Measurements from ENCODE around the gene PELI2. TPM values are rescaled to one million over a fixed set of nuclear protein-coding genes. Genes with fewer than 3 reads are reported as not detected.
"Not testable (repeated sequence)": the region's sequence is repeated elsewhere in the genome, so short reads cannot be mapped to it uniquely, and the experiment has no call there.

The PELI2 gene
- polyA plus RNA-seq, 3 donors, result 21.6 to 29.1 (median 26.0) TPM

DNA sequence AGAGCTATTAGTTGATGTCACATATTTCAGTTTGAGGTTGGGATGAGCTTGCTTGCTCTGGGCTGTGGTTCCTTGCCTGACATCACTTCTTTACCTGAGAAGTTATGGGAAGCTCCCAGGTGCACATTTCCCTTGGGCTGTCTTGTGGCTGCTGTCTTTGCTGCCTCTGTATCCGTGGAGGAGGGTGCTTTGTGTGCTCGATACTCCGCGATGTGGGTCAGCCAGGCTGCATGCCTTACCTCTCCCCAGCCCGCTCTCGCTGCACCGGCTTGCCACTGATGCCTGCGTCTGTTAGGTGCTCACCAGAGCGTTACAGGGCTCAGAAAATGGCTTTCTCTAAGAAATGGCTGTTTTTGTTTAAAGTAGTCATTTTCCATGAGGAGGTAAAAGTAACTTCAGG, 19.6 kb downstream of the PELI2 start:
- no peak for DNase-seq

DNA sequence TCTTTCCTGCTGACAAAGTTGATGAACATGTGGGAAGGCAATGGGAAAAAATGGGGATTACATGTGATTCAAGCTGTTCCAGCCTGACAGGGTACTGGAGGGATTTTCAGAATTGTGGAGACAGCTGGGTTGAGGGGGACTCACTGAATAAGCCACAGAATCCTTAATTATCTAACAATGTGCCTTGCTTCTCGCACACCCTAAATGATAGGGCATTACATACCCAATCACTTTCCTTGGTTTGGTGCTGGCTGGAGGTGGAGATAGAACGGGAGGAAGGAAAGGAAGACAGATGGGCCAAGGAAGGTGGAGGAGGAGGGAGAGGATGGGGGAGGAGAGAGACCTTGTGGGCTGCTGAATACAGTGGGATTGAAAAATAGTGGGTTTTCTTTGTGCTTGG, 20.7 kb downstream of the PELI2 start:
- DNase-seq, result no peak

DNA sequence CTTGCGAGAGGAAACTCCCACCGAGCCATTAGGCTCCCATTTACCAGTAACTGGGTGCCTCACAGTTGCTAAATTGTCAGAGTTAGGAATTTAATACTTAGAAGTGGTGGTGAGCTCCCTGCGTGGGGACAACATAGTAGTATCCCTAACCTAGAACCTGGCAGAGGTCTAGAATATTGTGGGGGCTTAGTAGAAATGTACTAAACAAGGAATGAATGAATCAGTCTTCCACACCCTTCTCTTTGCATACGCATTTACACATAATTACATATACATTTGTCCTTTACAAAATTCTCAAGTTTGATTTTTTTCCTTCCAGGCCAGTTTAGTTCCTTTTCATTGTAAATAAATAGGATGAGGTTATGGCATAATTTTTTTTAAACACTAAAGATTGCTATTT, 24.1 kb downstream of the PELI2 start:
- no peak for DNase-seq

DNA sequence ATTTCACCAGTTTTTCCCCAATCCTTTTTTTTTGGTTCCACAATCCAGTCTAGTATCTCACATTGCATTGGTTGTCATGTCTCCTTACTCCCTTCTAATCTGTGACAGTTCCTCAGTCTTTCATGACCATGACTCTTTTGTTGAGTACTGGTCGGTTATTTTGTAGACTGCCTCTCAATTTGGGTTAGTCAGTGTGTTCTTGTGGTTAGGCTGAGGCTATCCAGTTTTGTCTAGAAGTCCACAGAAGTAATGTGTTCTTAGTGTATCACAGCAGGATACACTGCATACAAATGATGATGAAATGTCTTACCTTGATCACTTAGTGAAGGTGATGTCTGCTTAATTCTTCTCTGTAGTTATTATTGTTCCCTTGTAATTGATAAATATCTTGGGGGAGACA, 24.8 kb downstream of the PELI2 start:
- DNase-seq, result no peak

DNA sequence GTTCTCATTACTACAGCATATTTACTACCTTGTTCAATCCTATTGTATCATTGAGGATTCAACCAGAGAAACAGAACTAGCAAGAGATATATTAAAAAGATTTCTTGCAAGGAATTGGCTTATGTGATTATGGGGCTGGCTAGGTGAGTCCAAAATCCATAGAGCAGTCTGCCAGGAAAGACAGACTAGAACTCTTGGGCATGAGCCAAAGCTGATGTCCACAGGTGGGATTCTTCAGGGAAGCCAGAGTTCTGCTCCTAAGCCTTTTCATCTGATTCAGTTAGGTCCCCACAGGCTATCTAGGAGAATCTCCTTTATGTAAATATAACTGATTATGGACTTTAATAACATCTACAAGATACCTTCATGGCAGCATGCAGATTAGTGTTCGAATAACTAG, 26.0 kb downstream of the PELI2 start:
- no peak for DNase-seq

DNA sequence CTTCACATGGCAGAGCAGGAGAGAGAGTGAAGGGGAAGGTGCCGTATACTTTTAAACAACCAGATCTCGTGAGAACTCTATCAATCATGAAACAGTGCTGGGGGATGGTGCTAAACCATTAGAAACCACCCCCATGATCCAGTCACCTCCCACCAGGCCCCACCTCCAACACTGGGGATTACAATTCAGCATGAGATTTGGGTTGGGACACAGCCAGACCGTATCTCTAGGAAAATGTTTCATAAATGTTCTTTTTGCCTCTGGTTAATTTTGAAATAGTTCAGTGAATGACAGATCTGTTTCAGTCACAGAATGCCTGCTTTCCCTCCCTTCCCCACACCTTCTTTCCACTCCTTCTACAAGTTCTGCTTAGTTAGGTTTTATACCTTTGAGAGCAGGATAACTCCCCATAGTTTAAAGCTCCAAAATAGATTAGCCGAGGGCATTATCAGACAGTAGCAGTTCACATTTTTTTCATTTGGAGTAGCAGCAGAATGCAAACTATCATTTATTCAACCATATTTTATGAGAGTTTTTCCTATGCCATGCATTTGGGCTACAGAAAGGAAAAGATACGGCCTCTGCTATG, 27.1 kb downstream of the PELI2 start:
- no peak for DNase-seq

DNA sequence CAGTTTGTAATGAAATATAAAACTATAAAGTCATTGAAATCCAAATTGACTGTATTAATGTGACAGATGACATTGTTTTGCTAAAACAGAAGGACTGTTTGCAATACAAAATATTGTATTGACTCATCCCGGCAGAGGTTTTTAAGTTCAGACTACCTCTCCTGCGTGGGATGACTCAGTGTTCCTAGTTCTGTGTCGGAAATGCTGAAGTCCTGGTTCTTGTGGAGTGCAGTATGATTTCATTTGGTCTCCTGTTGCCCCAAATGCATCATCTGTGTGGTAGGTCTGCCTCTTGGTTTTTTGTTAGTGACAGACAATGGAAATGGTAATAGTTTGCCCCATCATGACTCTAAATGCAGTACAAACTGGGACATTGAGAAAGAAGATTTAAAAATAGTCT, 27.8 kb downstream of the PELI2 start:
- no peak for DNase-seq

DNA sequence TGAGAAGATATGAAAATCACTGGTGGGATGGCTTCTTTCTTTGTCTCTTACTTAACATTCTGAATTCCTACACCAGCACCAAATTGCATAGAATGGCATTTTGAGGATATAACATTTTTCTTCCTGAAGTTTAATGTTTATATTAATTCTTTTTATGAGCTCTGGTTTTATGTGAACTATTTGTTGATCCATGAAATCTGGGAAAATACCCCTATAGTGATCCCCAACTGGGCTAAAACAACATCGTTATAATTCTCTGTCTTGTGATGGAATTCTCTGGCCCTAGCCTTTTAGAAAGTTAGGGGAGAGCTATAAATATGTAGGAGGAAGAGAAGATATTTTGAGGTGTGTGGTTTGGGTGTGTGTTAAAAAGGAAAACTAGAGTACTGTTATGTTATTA, 29.2 kb downstream of the PELI2 start:
- no peak for DNase-seq

DNA sequence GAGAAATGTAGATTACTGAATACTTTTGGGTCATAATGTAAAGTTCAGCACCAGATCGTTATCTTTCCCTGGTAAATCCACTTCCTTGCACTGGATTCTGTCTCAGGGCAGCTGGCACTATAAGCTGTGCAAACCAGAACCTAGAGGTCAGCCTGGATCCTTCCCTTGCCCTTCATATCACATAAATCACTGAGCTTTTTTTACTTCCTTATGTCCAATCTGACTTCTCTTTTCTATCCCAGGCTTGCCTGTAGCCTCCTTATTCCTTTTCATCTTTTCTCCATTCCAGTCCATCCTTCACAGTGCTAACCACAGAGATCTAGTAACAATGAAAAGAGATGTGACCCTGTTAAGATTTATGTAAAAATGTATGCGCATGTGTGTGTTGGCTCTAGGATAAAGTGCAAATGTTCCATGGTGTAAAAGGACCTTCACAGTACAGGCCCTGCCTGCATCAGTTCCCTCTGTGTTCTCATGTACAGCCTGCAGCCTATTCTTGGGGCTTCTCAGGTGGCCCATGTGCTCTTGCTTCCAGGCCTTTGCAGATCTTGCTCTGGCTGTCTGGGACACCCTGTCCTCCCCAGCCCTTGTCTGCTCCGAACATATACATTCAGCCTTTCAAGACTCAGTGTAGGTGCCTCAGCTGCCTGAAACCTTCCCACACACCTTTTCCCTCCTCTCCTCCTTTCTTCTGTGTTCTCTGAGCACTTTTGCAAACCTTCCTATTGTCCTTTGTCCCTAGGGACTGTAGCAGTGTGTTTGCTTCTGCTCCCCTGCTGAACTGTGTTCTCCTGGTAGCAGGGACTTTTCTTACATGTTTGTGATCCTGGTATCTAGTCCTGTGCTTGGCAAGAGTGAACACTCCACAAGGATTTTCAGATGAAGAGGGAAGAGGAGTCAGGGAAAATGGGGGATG, 30.0 kb downstream of the PELI2 start:
- DNase-seq, result no peak

DNA sequence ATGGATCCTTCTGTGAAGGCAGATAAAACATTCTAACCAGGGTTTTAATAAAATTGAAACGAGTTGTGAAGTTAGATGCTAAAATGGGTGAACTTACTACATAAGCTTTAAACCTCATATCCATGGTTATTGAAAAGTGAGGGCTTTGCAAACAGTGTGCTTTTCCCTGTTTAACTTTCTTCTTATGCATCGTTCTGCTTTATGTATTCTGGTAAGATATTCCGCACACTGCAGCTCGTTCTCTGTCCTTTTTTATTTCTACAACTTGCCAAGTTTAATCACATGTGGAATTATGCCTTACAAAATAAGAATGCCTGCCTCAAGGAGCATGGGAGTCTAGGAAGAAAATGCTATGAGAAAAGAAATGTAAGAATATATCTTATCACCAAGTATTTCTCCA, 30.9 kb downstream of the PELI2 start:
- DNase-seq, result no peak

DNA sequence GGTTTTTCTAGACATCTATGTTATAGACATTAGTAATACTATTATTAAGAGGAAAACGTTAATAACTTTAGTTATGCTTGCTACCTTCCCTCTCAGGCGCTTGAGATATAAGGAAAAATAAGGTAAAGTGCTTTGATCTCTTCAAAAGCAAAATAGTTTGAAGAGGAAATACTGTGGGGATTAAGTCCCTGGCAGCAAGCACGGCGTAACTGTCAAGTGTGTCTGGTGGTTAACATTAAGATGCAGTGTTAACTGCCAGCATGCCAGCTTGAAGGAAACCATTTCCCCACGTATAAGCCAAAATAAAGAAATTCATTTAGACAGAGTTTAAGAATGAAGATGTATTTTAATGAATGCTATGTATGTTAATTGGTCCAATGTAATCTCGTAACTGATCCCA, 31.8 kb downstream of the PELI2 start:
- DNase-seq, result no peak

DNA sequence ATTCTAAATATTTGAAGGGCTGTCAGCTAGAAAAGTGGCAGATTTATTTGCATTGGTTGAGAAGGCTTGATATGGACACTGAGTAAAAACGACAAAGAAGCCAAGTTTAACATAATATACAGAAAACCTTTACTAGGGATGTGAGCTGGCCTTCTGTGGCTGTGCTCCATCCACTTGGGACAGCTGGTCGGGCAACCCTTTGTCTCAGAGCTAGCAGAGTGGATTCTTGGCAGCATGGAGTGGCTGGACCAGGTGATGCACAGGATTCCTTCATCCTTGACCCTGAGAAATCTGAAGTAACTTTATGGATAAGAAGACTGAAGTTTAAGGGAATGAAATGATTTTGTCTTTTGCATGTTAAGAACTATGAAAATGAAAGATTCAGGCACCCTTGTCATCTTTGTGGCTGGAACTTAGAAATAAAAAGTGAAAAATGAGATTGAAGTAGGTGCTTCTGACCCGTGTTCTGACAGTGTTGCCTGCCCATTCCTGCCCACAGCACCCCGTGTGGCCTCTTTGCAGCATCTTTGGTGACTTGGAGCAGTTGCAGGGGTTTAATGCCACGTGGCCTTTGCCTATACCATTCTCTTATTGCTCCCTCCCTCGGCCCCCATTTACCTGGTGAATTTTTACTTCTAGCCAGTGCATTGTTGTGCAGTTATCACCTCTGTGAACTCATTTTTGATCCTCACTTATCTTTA, 32.6 kb downstream of the PELI2 start:
- no peak for DNase-seq

DNA sequence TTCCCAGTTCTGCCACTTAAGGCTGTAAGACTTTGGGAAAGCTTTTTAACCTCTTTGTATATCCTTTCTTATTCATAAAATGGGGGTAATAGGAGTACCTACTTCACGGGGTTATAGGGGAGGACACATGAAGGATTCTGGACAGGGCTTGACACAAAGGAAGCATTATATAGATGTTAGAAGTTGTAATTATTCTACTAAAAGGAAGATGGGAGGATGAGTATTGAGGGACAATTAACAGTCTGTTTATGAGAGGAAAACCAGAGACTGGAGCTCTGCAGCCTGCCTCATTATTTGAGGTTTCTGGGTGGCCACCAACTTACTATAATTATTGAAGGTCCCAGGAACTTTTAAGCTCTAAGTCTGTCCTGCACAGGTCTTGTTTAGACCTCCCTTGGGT, 34.0 kb downstream of the PELI2 start:
- no peak for DNase-seq

DNA sequence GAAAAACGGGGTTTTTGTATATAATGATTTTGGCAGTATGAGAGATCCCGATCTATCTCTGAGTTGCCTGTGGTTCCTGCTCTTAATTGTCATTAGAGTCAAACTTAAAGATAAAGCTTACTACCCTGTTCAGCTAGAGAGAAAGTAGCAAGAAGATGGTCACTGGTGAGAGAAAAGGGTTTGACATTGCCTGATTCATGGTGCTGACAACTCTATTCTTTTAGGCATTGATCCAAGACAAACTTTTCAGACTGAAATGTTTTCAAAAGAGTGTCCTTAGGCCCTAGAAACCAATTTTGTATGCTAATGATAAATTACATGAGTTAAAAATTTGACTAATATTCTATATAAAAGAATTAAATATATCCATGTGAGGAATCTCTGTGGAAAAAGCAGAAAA, 35.1 kb downstream of the PELI2 start:
- DNase-seq, result no peak

DNA sequence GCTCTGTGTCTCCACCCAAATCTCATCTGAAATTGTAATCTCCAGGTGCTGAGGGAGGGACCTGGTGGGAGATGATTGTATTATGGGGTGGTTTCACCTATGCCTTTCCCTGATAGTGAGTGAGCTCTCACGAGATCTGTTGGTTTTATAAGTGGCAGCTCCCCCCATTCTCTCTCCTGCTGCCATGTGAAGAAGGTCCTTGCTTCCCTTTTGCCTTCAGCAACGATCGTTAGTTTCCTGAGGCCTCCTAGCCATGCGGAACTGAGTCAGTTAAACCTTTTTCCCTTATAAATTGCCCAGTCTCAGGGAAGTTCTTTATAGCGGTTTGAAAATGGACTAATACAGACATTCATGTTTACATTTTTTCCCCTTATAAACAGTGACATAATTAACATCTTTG, 36.1 kb downstream of the PELI2 start:
- DNase-seq, result no peak

DNA sequence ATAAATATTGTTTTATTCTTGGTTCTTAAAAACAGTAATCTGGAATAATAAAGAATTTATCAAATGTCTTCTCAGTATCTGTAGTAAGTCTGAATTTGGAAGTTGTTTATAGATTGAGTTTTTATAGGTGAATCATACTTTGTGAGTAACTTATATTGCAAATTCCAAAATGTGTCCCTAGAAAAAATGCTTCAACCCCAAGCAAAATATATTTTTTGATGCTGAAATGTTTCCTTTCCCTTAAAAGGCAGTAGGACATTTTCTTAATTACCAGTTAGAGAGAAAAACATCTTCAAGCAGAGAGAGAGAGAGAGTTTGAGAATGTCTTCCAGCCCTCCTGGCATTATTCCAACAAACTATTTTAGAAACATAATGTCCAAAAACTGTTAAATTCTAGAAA, 37.9 kb downstream of the PELI2 start:
- DNase-seq, result no peak

DNA sequence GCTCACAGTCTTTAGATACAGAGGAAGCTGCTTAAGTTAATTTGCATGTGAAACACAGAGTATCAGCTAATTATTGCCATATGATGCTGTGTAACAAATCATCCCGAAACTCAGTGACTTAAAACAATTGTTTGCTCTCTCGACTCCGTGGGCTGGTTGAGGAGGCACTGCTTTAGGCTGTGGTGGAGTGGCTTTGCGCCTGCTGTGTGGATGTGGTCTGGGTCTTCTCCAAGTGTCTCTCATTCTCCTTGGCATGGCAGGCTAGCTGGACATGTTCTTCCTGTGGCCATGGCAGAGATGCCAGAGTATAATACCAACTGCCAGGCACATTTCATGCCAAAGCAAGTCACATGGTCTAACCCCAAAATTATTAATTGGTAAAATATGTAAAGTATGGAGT, 40.9 kb downstream of the PELI2 start:
- DNase-seq, result no peak

DNA sequence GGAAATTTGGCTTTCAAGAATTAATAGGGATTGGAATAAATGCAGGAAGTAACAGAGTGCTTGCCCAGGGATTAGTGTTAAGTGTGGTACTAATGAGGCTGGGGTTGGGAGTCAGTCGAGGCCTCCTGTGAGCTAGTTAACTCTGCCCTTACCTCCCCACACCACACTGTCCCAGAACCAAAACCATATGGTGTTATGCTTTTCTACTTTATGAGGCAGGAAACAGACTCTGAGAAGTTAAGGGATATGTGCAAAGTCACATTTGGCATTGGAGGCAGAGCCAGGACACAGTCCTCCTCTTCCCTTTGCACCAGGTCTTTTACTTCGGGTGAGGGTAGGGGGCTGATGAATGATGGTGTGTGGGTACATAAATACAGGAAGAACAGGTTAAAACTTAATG, 41.9 kb downstream of the PELI2 start:
- no peak for DNase-seq

DNA sequence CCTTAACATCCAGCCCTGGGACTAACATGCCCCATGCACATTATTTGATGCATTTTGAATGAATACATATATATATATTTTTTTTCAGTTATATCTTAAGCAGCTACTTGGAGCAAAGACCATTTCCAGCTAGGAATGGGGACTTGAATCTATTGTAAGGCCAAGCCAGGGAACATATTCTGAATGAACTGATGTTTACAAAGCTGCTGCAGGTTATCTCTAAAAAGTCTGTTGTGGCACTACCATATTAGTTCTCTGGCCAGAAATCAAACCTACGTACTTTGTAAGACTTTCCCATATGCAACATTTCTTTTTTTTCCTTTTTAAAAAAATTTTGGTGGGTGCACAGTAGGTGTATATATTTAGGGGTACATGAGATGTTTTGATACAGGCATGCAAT, 43.4 kb downstream of the PELI2 start:
- no peak for DNase-seq

DNA sequence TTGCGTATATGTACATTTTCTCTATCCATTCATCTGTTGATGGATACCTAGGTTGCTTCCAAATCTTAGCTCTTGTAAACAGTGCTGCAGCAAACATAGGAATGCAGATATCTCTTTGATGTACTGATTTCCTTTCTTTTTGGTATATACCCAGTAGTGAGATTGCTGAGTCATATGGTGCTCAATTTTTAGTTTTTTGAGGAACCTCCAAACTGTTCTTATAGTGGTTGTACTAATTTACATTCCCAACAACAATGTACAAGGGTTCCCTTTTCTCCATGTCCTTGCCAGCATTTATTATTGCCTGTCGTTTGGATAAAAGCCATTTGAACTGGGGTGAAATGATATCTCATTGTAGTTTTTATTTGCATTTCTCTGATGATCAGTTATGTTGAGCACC, 44.3 kb downstream of the PELI2 start:
- DNase-seq, result no peak

DNA sequence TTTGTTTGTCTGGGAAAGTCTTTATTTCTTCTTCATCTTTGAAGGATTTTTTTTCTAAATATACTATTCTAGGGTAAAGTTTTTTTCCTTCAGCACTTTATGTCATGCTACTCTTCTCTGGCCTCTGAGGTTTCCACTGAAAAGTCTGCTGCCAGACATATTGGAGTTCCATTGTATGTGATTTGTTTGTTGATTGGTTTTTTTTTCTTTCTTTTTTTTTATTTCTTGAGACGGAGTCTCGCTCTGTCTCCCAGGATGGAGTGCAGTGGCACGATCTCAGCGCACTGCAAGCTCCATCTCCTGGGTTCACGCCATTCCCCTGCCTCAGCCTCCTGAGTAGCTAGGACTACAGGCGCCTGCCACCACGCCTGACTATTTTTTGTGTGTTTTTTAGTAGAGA, 48.4 kb downstream of the PELI2 start:
- DNase-seq, result not testable (repeated sequence)

DNA sequence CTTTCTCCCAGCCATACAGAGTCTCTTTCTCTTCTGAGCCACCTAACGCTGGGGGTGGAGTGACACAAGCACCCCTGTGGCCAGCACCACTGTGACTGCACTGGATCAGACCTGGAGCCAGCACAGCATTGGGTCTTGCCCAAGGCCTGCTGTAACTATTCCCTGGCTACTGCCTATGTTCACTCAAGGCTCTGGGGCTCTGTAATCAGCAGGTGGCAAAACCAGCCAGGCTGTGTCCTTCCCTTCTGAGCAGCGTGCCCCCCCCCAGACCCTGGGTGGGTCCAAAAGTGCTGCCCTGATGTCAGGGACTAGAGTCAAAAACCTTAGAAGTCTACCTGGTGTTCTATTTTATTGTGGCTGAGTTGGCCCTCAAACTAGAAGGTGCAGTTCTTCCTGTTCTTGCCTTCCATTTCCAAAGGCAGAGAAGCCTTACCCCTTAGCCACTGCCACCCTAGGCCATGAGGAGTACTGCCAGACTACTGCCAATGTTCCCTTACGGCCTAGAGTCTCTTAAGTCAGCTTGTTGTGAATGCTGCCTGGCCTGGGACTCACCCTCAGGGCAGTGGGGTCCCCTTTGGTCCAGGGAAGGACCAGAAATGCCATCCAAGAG, 49.9 kb downstream of the PELI2 start:
- no peak for DNase-seq

DNA sequence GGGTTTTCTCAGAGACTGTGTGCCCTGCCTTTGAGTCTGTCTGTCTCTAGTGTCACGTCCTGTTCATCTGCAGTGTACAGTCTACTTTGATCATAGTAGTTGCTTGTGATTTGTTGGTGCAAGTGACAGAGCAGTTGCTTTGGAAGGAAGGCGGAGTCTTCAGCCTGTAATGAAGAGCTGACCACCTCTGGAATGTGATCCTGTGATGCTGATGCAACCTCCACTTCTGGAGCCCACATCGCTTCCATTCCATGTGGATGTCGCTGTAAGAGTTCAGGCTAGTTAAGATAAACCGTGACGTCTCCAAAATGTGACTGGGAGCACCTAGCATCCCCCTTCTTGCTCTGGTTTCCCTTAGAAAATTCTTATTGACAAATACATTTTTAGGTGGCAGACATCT, 51.8 kb downstream of the PELI2 start:
- DNase-seq, result no peak
